ENCODE measurements around the gene KIF27. TPM values are rescaled to one million over a fixed set of nuclear protein-coding genes. Genes with fewer than 3 reads are reported as not detected.
"Not testable (repeated sequence)": the region's sequence is repeated elsewhere in the genome, so short reads cannot be mapped to it uniquely, and the experiment has no call there.

KIF27 gene
- total RNA-seq, 4 donors from 2014 or later: 3.0 to 5.7 (median 4.4) TPM

- peak; percentile 77 for ATAC-seq (ENCODE audit: low FRiP score)
- DNase-seq (ENCODE audit: low spot score): not testable (repeated sequence)
Measured at GRCh38 chr9:83885559-83886240, 35.5 kb downstream of the KIF27 start.

GRCh38 chr9:83881687-83882408 lies 39.4 kb downstream of the KIF27 start:
- not testable (repeated sequence) for ATAC-seq (ENCODE audit: low FRiP score); DNase-seq (ENCODE audit: low spot score)

- DNase-seq (ENCODE audit: low spot score); ATAC-seq (ENCODE audit: low FRiP score): not testable (repeated sequence)
Measured at GRCh38 chr9:83875559-83875958, 45.7 kb downstream of the KIF27 start.

GRCh38 chr9:83849895-83850294 lies 71.3 kb downstream of the KIF27 start:
- not testable (repeated sequence) for ATAC-seq (ENCODE audit: low FRiP score); DNase-seq (ENCODE audit: low spot score)

- ATAC-seq (ENCODE audit: low FRiP score): peak; percentile 48
- not testable (repeated sequence) for DNase-seq (ENCODE audit: low spot score)
Measured at GRCh38 chr9:83837070-83837643, 84.1 kb downstream of the KIF27 start.

GRCh38 chr9:83830426-83831071 lies 90.7 kb downstream of the KIF27 start:
- not testable (repeated sequence) for DNase-seq (ENCODE audit: low spot score)

GRCh38 chr9:83824986-83825623 lies 96.1 kb downstream of the KIF27 start:
- DNase-seq (ENCODE audit: low spot score): not testable (repeated sequence)
- ATAC-seq (ENCODE audit: low FRiP score): peak; percentile 83

More at GRCh38 chr9:83830426-83831071, 90.7 kb downstream of the KIF27 start:
- ATAC-seq (ENCODE audit: low FRiP score): not testable (repeated sequence)

GRCh38 chr9:83817356-83818278 lies 103.6 kb downstream of the KIF27 start, which contains the start of gene GKAP1:
GKAP1 (minus strand) TSS chr9:83817769; CDS start chr9:83806517, 11,252 bp downstream.
- not testable (repeated sequence) for DNase-seq (ENCODE audit: low spot score)

GRCh38 chr9:83817011-83817355 lies 104.2 kb downstream of the KIF27 start:
- DNase-seq (ENCODE audit: low spot score); ATAC-seq (ENCODE audit: low FRiP score): not testable (repeated sequence)

More at GRCh38 chr9:83817356-83818278, 103.6 kb downstream of the KIF27 start, which contains the start of gene GKAP1:
- ATAC-seq (ENCODE audit: low FRiP score): peak; percentile 92

GRCh38 chr9:83815120-83815519 lies 106.1 kb downstream of the KIF27 start:
- DNase-seq (ENCODE audit: low spot score); ATAC-seq (ENCODE audit: low FRiP score): not testable (repeated sequence)

GRCh38 chr9:83809213-83809612 lies 112.0 kb downstream of the KIF27 start:
- not testable (repeated sequence) for DNase-seq (ENCODE audit: low spot score); ATAC-seq (ENCODE audit: low FRiP score)

- not testable (repeated sequence) for ATAC-seq (ENCODE audit: low FRiP score); DNase-seq (ENCODE audit: low spot score)
Measured at GRCh38 chr9:83804454-83804853, 116.8 kb downstream of the KIF27 start.

- ATAC-seq (ENCODE audit: low FRiP score); DNase-seq (ENCODE audit: low spot score): not testable (repeated sequence)
Measured at GRCh38 chr9:83803941-83804340, 117.3 kb downstream of the KIF27 start.

All from omental fat pad (tissue), 4 donors.